Nephron progenitor cell (in vitro differentiated cells): ENCODE results near the gene OLFML2B.
"Not testable (repeated sequence)": the region's sequence is repeated elsewhere in the genome, so short reads cannot be mapped to it uniquely, and the experiment has no call there.

Experiments used
- DNase-seq: peaks from one replicate; pipeline ENCODE4 v3.0.0; 2021
- H3K27ac Mint-ChIP-seq: 2 replicates; pipeline ENCODE4 v1.8.0; 2021; ENCODE audit warnings: mild to moderate bottlenecking, moderate library complexity, mixed read lengths
- H3K27me3 Mint-ChIP-seq: 2 replicates; pipeline ENCODE4 v1.8.0; 2021; ENCODE audit warnings: mild to moderate bottlenecking, low read depth, mixed read lengths; ENCODE audit not compliant: poor library complexity
- H3K36me3 Mint-ChIP-seq: 2 replicates; pipeline ENCODE4 v1.8.0; 2021; ENCODE audit warnings: low read depth, mixed read lengths
- H3K4me1 Mint-ChIP-seq: 2 replicates; pipeline ENCODE4 v1.8.0; 2021; ENCODE audit warnings: mixed read lengths
- H3K4me3 Mint-ChIP-seq: 2 replicates; pipeline ENCODE4 v1.8.0; 2021; ENCODE audit warnings: mild to moderate bottlenecking, moderate library complexity, mixed read lengths
- H3K9me3 Mint-ChIP-seq: 2 replicates; pipeline ENCODE4 v1.8.0; 2021; ENCODE audit warnings: mild to moderate bottlenecking, moderate library complexity, mixed read lengths
- TF ChIP-seq, protein P1 (sequence below): fragments of 200-600 bp; sonication (generic); IDR thresholded peaks from 2 replicates; pipeline ENCODE4 v1.5.0; 2021; ENCODE audit warnings: antibody characterized with exemption

The OLFML2B gene

GRCh38 chr1:162059721-162060120, 36.1 kb upstream of the OLFML2B start:
- Mint-ChIP-seq H3K27me3 (peaks cover 3% of the 10 kb centered on the region), H3K4me1 (peaks cover 23% of the 10 kb centered on the region), H3K4me3 (no peak overlapping the region), H3K27ac (no peak overlapping the region), H3K9me3 (no peaks in the 10 kb centered on the region), H3K36me3 (no peaks in the 10 kb centered on the region)
- DNase-seq = no peak
- TF ChIP-seq, protein P1, sequence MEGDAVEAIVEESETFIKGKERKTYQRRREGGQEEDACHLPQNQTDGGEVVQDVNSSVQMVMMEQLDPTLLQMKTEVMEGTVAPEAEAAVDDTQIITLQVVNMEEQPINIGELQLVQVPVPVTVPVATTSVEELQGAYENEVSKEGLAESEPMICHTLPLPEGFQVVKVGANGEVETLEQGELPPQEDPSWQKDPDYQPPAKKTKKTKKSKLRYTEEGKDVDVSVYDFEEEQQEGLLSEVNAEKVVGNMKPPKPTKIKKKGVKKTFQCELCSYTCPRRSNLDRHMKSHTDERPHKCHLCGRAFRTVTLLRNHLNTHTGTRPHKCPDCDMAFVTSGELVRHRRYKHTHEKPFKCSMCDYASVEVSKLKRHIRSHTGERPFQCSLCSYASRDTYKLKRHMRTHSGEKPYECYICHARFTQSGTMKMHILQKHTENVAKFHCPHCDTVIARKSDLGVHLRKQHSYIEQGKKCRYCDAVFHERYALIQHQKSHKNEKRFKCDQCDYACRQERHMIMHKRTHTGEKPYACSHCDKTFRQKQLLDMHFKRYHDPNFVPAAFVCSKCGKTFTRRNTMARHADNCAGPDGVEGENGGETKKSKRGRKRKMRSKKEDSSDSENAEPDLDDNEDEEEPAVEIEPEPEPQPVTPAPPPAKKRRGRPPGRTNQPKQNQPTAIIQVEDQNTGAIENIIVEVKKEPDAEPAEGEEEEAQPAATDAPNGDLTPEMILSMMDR = no peak

- H3K27ac Mint-ChIP-seq = no peak overlapping the region
- peaks cover 11% of the 10 kb centered on the region for H3K27me3 Mint-ChIP-seq
- no peaks in the 10 kb centered on the region for H3K36me3 Mint-ChIP-seq
- DNase-seq = no peak
- H3K4me3 Mint-ChIP-seq = no peak overlapping the region
- TF ChIP-seq, protein P1 = no peak
- H3K4me1 Mint-ChIP-seq = peaks cover 5% of the 10 kb centered on the region
- no peaks in the 10 kb centered on the region for H3K9me3 Mint-ChIP-seq
Observed at GRCh38 chr1:162056579-162056978, 32.9 kb upstream of the OLFML2B start.

- no peak overlapping the region for H3K4me3 Mint-ChIP-seq
- H3K9me3 Mint-ChIP-seq = no peaks in the 10 kb centered on the region
- DNase-seq = peak; percentile 70
- peaks cover 5% of the 10 kb centered on the region for H3K4me1 Mint-ChIP-seq
- no peak overlapping the region for H3K27ac Mint-ChIP-seq
- H3K36me3 Mint-ChIP-seq = no peaks in the 10 kb centered on the region
- TF ChIP-seq, protein P1 = peak; percentile 94
- H3K27me3 Mint-ChIP-seq = peaks cover 13% of the 10 kb centered on the region
Observed at GRCh38 chr1:162056043-162056442, 32.4 kb upstream of the OLFML2B start.

DNA sequence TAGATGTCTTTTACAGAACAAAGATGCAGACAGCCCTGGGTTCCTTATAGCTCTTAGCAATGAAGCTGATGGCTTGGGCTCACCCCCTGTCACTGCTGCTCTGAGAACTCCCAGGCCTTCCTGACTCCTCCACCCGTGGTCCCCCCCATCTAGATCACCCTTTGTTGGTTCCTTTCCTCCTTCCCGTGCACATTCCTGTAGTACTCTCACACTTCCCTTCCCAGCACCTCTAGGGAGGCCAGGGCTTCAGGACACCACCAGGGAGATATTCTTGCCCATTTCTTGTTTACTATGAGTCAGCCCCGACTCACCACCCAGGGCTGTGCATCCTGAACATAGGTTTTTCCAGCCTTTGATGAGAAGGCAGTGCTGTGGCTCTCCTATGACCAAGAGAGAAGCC, 31.4 kb upstream of the OLFML2B start:
- no peak overlapping the region for H3K27ac Mint-ChIP-seq
- peaks cover 13% of the 10 kb centered on the region for H3K27me3 Mint-ChIP-seq
- no peaks in the 10 kb centered on the region for H3K36me3 Mint-ChIP-seq
- TF ChIP-seq, protein P1 = no peak
- no peaks in the 10 kb centered on the region for H3K9me3 Mint-ChIP-seq
- no peak for DNase-seq
- no peaks in the 10 kb centered on the region for H3K4me1 Mint-ChIP-seq
- H3K4me3 Mint-ChIP-seq = no peak overlapping the region

- DNase-seq, H3K27ac Mint-ChIP-seq, H3K36me3 Mint-ChIP-seq, H3K4me3 Mint-ChIP-seq, H3K4me1 Mint-ChIP-seq, H3K9me3 Mint-ChIP-seq: not testable (repeated sequence)
- H3K27me3 Mint-ChIP-seq = peaks cover 13% of the 10 kb centered on the region
Observed at GRCh38 chr1:162053949-162054348, 30.3 kb upstream of the OLFML2B start.

DNA sequence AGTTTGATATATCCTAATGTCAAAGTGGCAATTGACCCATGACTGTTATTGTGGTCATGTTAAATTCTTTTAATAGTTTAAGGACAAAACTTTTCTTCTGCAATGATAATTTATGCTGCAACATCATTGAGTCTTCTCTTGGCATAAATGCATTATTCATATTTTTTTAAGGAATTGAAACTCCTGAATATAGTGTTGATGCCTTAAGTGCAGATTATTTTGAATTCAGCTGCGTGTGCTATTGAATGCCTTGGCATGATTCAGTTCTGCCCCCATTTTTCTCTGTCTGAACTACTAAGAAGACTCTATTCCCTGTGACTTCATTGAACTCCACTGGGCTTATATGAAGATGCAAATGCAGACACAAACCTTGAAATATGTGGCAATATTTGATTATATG, 23.3 kb upstream of the OLFML2B start:
- Mint-ChIP-seq H3K27me3 (peaks cover 34% of the 10 kb centered on the region), H3K27ac (no peak overlapping the region), H3K9me3 (peaks cover 12% of the 10 kb centered on the region)

More for the DNA sequence above, 23.3 kb upstream of the OLFML2B start:
- no peak overlapping the region for H3K4me3 Mint-ChIP-seq
- TF ChIP-seq, protein P1 = no peak
- H3K36me3 Mint-ChIP-seq = no peaks in the 10 kb centered on the region
- H3K4me1 Mint-ChIP-seq = no peaks in the 10 kb centered on the region
- no peak for DNase-seq
